PC-9 (cell line): Measurements from ENCODE around the gene RNF146. TPM values are rescaled to one million over a fixed set of nuclear protein-coding genes. Genes with fewer than 3 reads are reported as not detected.

ENCODE experiments used
- BruUV-seq: library from RNA; stranded (reverse); fragments of 400-500 nt; replicated peaks from 2 replicates; lab custom pipeline; 2021; lab: Mats Ljungman, UMichigan
- CTCF ChIA-PET: fragments of 300-600 bp; sonication (Branson Sonifier 250); formaldehyde crosslinking; loops from one replicate; lab custom pipeline; 2022; ENCODE audit warnings: antibody characterized with exemption; lab: Charles Lee
- POLR2A ChIA-PET: fragments of 300-600 bp; sonication (Branson Sonifier 250); formaldehyde crosslinking; loops from one replicate; lab custom pipeline; 2022; ENCODE audit warnings: antibody characterized with exemption; ENCODE audit not compliant: unreplicated experiment; lab: Charles Lee
- DNase-seq, 2 experiments: peaks; one replicate each; pipeline versions ENCODE4 v3.0.0 to v3.0.0-alpha.2; 2015 to 2022; ENCODE audit warnings: mixed read lengths in 1 of 2
- H2AFZ ChIP-seq: fragments of 200-600 bp; sonication (generic); 2 replicates; pipeline ENCODE4 v1.8.1; 2017; ENCODE audit warnings: antibody characterized with exemption
- H3F3A ChIP-seq: fragments of 200-600 bp; sonication (generic); 2 replicates; pipeline ENCODE4 v1.8.1; 2017; ENCODE audit warnings: antibody characterized with exemption, mild to moderate bottlenecking, low read depth; ENCODE audit not compliant: insufficient read depth
- H3K27ac ChIP-seq: fragments of 200-600 bp; sonication (generic); 2 replicates; pipeline ENCODE4 v1.6.1; 2016; ENCODE audit warnings: mixed run types
- H3K27me3 ChIP-seq: fragments of 200-600 bp; sonication (generic); 2 replicates; pipeline ENCODE4 v1.6.1; 2016; ENCODE audit warnings: low read depth, mixed run types; ENCODE audit not compliant: insufficient read depth
- H3K36me3 ChIP-seq: fragments of 200-600 bp; sonication (generic); 2 replicates; pipeline ENCODE4 v1.6.1; 2016; ENCODE audit warnings: low read depth, mixed run types
- H3K4me1 ChIP-seq: fragments of 200-600 bp; sonication (generic); replicated peaks from 2 replicates; pipeline ENCODE4 v1.6.1; 2016; ENCODE audit warnings: mixed run types; ENCODE audit not compliant: insufficient read depth
- H3K4me2 ChIP-seq: fragments of 200-600 bp; sonication (generic); 2 replicates; pipeline ENCODE4 v1.6.1; 2017; ENCODE audit warnings: mixed run types
- H3K4me3 ChIP-seq: fragments of 200-600 bp; sonication (generic); 2 replicates; pipeline ENCODE4 v1.6.1; 2016; ENCODE audit warnings: mixed run types
- H3K79me2 ChIP-seq: fragments of 200-600 bp; sonication (generic); 2 replicates; pipeline ENCODE4 v1.6.1; 2017; ENCODE audit warnings: low read depth, mixed run types
- H3K9me2 ChIP-seq: fragments of 200-600 bp; sonication (generic); 2 replicates; pipeline ENCODE4 v1.8.1; 2017; ENCODE audit warnings: mild to moderate bottlenecking; ENCODE audit not compliant: insufficient read depth
- H3K9me3 ChIP-seq: fragments of 200-600 bp; sonication (generic); 2 replicates; pipeline ENCODE4 v1.8.1; 2016; ENCODE audit warnings: low read depth; ENCODE audit not compliant: insufficient read depth
- H4K20me1 ChIP-seq: fragments of 200-600 bp; sonication (generic); 2 replicates; pipeline ENCODE4 v1.8.1; 2017; ENCODE audit not compliant: insufficient read depth
- EZH2 ChIP-seq: fragments of 200-600 bp; sonication (generic); IDR thresholded peaks from 2 replicates; pipeline ENCODE4 v1.8.0; 2017; ENCODE audit warnings: antibody characterized with exemption, low read depth
- intact Hi-C: fragments of 100-400 bp; cut with micrococcal nuclease; formaldehyde crosslinking; loops from one replicate; pipeline ENCODE4 v1.10.0; 2022; ENCODE audit not compliant: unreplicated experiment
- total RNA-seq: library from RNA; stranded (reverse); gene quantifications from 2 replicates; pipeline ENCODE4 v1.2.3, GENCODE V29; 2021
- TF ChIP-seq, protein P1 (sequence below): fragments of 200-600 bp; sonication (generic); conservative IDR thresholded peaks from 2 replicates; pipeline ENCODE4 v1.6.1; 2017; ENCODE audit warnings: mixed run types, antibody characterized with exemption, mild to moderate bottlenecking, moderate library complexity

RNF146 gene
- total RNA-seq, 1 experiment from 2014 or later: 28.6 TPM

DNA sequence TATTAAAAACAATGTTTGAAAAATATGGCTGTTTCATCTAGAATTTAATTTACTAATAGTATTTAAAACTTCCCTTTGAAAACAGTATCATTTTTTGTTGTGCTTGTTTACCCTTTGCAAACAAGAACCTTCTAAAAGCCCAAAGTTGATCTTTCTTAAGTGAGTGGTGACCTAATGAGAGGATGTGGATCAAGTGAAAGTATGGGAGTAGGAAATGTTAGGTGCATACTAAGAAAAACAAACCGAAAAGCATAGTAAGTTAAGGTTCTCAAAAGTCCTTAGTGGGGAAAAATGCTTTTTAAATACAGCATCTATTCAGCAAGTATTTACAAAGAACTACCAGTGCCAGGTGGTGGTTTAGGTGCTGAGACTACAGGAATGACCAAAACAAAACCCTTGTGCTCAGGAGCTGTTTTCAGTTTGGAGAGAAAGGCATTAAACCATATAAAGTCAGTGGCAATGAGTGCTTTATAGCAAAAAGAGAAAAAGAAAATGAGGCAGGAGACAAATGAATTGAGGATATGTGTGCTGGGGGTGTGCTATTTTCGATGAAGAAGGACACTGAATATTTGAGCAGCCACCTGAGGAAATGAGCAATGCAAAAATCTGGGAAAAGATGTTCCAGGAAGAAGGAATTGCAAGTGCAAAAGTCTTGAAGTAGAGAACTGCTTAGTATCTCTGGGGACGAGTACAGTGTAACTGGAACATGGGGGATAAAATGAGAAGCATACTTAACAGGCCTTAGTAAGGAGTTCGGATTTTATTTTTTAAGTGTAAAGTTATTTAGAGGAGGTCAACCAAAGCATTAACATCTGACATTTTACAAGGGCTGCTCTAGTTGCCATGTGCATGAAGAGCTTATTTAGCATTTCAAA lies 24.0 kb downstream of the RNF146 start:
- H3K36me3 ChIP-seq: peaks cover 69% of the 10 kb centered on the region
- no TSS peak for BruUV-seq
- no peak overlapping the region for H3K4me2 ChIP-seq
- H4K20me1 ChIP-seq: peaks cover 5% of the 10 kb centered on the region; the same call in 1 of the 2 replicates
- no peak overlapping the region for H2AFZ ChIP-seq
- TF ChIP-seq EZH2: no peak
- TF ChIP-seq, protein P1, sequence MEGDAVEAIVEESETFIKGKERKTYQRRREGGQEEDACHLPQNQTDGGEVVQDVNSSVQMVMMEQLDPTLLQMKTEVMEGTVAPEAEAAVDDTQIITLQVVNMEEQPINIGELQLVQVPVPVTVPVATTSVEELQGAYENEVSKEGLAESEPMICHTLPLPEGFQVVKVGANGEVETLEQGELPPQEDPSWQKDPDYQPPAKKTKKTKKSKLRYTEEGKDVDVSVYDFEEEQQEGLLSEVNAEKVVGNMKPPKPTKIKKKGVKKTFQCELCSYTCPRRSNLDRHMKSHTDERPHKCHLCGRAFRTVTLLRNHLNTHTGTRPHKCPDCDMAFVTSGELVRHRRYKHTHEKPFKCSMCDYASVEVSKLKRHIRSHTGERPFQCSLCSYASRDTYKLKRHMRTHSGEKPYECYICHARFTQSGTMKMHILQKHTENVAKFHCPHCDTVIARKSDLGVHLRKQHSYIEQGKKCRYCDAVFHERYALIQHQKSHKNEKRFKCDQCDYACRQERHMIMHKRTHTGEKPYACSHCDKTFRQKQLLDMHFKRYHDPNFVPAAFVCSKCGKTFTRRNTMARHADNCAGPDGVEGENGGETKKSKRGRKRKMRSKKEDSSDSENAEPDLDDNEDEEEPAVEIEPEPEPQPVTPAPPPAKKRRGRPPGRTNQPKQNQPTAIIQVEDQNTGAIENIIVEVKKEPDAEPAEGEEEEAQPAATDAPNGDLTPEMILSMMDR: no peak
- peaks cover 6% of the 10 kb centered on the region for H3F3A ChIP-seq
- H3K79me2 ChIP-seq: no peaks in the 10 kb centered on the region
- no peak overlapping the region for H3K4me3 ChIP-seq
- ChIA-PET POLR2A (no interaction called here), CTCF (no interaction called here)
- no peak for DNase-seq
- intact Hi-C loops: no loop called here
- no peaks in the 10 kb centered on the region for H3K9me3 ChIP-seq
- H3K27ac ChIP-seq: no peak overlapping the region
- no peaks in the 10 kb centered on the region for H3K27me3 ChIP-seq
- no peaks in the 10 kb centered on the region; the same call in 1 of the 2 replicates for H3K9me2 ChIP-seq
- H3K4me1 ChIP-seq: no peaks in the 10 kb centered on the region

DNA sequence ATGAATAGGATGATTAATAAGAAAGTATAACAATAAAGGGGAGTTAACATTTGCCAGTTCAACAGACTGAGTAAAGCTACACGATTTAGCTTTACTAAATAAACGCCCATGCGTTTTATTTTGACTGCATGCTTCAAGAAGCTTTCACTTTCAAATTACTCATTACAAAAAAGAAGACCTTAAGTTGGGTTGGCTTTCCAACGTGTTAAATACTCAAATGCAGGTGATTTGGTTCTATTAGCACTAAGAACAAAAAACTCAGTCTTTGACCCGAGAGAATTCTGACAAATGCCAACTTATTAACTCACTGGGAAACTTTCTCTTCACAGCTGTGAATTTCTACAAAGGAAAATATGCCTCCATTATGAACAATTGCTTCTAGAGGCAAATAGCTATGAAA lies 24.8 kb downstream of the RNF146 start:
- intact Hi-C loops: no loop called here
- H3K4me2 ChIP-seq: no peak overlapping the region
- H3K27ac ChIP-seq: no peak overlapping the region
- H3K9me3 ChIP-seq: no peaks in the 10 kb centered on the region
- no peaks in the 10 kb centered on the region for H3K79me2 ChIP-seq
- POLR2A ChIA-PET: no interaction called here
- CTCF ChIA-PET: no interaction called here
- H3K4me1 ChIP-seq: no peaks in the 10 kb centered on the region
- TF ChIP-seq, protein P1: no peak
- TF ChIP-seq EZH2: no peak
- no peak for DNase-seq
- H3K36me3 ChIP-seq: peaks cover 66% of the 10 kb centered on the region
- peaks cover 5% of the 10 kb centered on the region; the same call in 1 of the 2 replicates for H4K20me1 ChIP-seq
- peaks cover 9% of the 10 kb centered on the region for H3F3A ChIP-seq
- no peaks in the 10 kb centered on the region for H3K27me3 ChIP-seq
- no peak overlapping the region for H3K4me3 ChIP-seq
- no TSS peak for BruUV-seq
- H3K9me2 ChIP-seq: no peaks in the 10 kb centered on the region; the same call in 1 of the 2 replicates
- H2AFZ ChIP-seq: no peak overlapping the region

DNA sequence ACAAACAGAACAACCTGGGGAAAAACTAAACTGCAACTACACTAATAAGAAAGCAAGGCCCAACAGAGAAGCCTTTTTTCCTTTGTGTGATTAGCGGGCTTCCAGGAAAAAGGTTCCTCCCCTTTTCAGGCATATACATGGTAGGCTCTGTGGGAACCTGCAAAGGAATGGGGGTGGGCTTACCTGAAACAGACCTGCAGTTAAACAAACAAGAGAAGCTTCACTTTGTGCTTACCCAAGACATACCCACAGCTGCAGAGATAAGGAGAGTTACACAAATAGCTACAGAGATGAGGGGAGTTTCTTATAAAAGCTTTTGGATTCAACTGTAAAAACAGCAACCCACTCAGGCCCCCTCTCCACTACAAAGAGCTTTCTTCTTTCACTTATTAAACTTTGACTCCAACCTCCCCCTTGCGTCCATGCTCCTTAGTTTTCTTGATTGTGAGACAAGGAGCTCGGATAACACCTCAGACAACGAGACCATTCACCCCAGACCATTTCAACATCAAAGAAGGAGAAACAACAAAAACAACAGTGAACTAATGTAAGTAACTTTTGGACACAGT lies 30.9 kb downstream of the RNF146 start:
- peaks cover 40% of the 10 kb centered on the region for H3K36me3 ChIP-seq
- DNase-seq: no peak
- intact Hi-C loops: no loop called here
- no peaks in the 10 kb centered on the region for H3K9me3 ChIP-seq
- no peaks in the 10 kb centered on the region for H3K9me2 ChIP-seq
- H3K4me1 ChIP-seq: peaks cover 6% of the 10 kb centered on the region; the same call in 1 of the 2 replicates
- POLR2A ChIA-PET: no interaction called here
- no peak overlapping the region for H3K4me3 ChIP-seq
- H3K4me2 ChIP-seq: no peak overlapping the region
- no peak overlapping the region for H2AFZ ChIP-seq
- H3K27ac ChIP-seq: no peak overlapping the region
- H4K20me1 ChIP-seq: peaks cover 12% of the 10 kb centered on the region; the same call in 1 of the 2 replicates
- TF ChIP-seq, protein P1: no peak
- TF ChIP-seq EZH2: no peak
- 0 out of 2 replicates have a peak, but pooled peaks cover 11% of the 10 kb centered on the region for H3K79me2 ChIP-seq
- BruUV-seq: no TSS peak
- no peaks in the 10 kb centered on the region for H3K27me3 ChIP-seq
- CTCF ChIA-PET: no interaction called here
- H3F3A ChIP-seq: peaks cover 21% of the 10 kb centered on the region; the same call in 1 of the 2 replicates
